NCI-H460 (cell line): ENCODE results near the gene CTTN. TPM values are rescaled to one million over a fixed set of nuclear protein-coding genes. Genes with fewer than 3 reads are reported as not detected.

Experiments used
- DNase-seq: peaks from one replicate; pipeline ENCODE4 v3.0.0-alpha.2; 2016; ENCODE audit warnings: low read depth; ENCODE audit errors: extremely low read depth
- total RNA-seq: library from RNA; depleted of rRNA; stranded (reverse); fragments of >200 nt; shearing (Covaris generic); gene quantifications from 2 replicates; pipeline ENCODE4 v1.2.3, GENCODE V29; 2014

CTTN gene
- total RNA-seq, 1 experiment from 2014 or later, result 67.7 TPM

- DNase-seq, result peak; percentile 21
Measured at GRCh38 chr11:70471254-70471653, 72.9 kb downstream of the CTTN start.

GRCh38 chr11:70472240-70472639, 73.9 kb downstream of the CTTN start:
- no peak for DNase-seq

DNA sequence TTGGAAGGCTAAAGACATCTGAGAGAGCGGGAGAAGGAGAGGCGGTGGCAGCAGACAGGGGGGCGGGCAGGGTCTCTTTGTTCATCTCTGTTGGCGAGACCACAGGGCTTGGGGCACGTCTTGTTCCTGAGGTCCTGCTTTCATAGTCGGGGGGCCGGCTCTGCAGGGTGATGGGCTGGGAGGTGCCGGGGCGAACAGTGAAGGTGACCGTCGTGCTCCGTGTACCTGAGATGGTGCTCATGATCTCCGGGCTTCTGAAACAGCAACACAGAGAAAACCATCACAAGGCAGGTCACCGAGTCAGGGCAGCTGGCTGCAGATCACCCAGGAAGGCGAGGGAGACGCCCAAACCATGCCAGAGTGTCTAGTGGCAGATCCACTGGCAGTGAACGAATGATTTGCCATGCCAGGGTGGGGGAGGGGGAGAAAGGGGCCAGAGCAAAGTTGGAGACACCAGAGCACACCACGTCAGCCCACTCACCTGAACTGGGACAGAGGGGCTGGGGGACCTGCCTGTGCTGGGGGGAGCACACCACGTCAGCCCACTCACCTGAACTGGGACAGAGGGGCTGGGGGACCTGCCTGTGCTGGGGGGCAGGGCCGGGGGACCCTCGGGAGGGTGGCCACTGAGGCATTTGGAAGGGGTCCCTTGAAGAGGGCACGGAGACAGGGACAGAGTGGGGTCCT, 75.0 kb downstream of the CTTN start:
- DNase-seq, result no peak

GRCh38 chr11:70473873-70474690, 75.8 kb downstream of the CTTN start:
- no peak for DNase-seq

GRCh38 chr11:70474710-70475109, 76.4 kb downstream of the CTTN start:
- DNase-seq, result no peak

DNA sequence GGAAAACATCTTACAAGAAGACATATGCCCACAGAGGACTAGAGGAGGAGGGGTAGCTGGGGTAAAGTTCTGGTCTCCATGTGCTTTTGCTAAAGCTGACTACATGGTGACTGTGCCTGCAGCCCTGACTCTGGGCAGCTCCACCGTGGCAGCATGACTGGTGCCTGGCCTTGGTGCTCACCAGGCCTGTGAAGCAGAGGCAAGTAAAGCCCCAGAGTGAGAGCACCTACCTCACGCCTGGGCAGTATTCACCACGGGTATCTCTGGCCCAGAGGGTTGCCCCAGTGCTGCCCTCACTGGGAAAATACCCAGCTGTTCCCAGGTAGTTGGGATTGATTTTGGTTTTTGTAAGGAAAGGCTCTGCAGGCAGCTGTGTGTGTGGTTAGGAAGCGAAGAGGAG, 78.3 kb downstream of the CTTN start:
- no peak for DNase-seq

GRCh38 chr11:70477176-70477575, 78.8 kb downstream of the CTTN start:
- no peak for DNase-seq

GRCh38 chr11:70477609-70478008, 79.3 kb downstream of the CTTN start:
- no peak for DNase-seq

DNA sequence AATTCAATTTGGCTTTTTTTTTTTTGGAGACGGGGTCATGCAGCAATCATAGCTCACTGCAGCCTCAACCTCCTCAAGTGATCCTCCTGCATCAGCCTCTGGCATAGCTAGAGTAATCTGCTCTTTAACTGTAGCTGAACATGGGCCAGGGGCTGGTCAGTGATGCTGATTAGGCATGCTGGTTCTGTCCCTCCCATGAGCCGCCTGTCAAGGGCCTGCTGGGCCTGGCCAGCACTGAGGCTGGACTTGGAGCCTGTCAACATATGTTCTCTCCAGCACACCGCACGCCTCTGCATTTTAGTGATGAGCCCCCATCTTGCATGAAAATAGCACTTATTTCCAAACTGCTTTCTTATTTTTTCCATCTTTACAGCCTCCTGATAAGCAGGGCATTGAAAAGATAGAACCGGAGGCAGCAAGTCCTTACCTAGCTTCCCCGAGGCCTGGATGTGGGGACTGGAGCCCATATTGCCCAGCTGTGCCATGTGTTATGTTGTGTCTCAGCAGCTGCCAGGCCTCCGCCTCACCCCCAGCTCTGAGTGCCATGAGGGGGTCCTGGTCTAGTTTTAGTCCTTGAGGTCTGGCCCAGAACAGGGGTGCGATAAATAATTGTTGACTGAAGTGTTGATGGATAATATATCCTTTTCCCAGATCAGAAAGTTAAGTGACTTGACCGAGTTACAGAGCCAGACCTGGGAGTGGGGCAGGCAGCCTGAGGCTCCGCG, 80.0 kb downstream of the CTTN start:
- DNase-seq, result no peak

- no peak for DNase-seq
Measured at GRCh38 chr11:70480711-70481110, 82.4 kb downstream of the CTTN start.

DNA sequence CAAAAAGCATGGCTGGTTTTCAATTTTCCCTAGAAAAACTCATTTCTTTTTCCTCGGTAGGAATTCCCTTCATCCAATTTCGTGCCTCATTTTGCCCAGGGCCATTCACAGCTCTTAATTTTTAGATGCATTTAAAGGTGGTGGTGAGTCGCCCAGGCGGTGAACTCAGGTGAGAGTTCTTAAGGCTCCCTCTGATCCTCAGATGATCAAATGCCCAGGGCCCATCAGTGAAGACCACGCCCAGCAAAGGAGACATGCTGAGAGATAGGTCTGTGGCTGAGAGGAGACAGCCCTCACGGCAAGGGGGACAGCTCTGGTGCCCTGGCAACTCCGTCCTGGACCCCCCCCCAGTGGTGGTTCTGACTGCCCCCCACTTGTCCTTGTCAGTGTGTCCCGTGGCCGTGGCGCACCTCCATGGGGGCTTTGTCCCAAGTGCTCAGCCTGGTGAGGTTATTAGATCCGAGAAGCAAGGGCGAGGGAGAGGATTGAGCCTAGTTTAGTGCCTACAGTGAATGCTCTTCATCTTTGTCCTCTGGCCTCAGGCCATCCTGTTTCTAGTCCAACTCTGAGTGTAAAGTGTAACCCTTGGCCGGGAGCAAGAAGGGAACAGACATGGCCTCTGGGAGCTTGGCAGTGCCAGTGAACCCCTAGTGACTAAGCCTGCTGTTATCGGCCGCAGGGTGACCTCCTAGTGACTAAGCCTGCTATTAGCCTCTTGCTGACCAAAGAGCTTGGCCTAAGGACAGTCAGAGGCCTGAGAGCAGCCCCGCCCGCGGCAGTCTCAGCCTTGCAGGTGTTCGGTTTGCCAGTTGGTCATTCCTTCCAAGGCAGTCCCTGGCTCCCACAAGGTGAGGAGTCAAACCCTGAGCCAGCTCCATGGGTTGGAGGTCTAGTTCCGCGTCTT, 83.5 kb downstream of the CTTN start:
- no peak for DNase-seq

DNA sequence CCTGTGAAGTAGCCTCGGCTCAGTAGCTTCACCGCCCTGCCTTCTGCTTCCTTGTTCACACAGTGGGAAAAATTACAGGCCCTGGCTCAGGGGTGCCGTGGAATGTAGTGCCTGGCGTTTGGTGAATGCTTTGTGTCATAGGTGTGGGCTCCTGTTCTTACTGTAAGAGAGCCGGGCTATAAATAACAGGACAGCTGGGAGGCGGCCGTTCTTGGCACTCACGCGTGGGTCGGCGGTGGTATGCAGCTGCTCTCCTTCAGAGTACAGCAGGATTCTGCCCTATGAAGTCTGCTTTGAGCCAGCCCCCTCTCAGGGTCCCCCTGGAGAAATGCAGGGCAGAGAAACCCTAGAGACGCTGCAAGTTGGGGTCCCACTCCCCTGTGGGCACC, 84.2 kb downstream of the CTTN start:
- no peak for DNase-seq

DNA sequence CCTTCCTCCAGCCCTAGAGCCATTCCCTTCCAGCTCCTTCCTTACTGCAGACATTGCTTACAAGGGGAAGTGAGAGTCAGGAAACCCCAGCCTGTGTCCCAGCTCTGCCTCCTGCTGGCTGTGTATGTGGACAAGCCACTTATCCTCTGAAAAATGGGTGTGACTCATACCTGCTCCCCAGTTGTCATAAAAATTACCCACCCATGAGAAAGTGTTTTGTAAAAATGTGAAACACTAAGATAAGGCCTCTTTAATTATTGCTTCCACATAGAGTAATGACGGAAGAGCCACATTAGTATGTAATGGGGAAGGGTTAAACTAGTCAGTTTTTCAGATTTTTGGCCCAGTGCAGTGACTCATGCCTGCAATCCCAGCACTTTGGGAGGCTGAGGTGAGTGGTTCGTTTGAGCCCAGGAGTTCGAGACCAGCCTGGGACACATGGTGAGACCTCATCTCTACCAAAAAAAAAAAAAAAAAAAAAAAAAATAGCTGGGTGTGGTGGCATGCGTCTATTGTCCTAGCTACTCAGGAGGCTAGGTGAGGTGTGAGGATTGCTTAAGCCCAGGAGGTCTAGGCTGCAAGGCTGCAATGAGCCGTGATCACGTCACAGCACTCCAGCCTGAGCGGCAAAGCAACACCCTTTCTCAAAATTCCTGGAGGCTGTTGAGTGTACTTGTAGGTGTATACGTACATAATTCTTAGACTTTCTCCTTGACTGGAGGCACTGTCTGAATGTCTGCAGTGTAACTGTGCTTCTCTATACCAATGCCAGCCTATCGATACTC, 84.9 kb downstream of the CTTN start:
- DNase-seq, result no peak

- no peak for DNase-seq
Measured at GRCh38 chr11:70483917-70484316, 85.6 kb downstream of the CTTN start.

DNA sequence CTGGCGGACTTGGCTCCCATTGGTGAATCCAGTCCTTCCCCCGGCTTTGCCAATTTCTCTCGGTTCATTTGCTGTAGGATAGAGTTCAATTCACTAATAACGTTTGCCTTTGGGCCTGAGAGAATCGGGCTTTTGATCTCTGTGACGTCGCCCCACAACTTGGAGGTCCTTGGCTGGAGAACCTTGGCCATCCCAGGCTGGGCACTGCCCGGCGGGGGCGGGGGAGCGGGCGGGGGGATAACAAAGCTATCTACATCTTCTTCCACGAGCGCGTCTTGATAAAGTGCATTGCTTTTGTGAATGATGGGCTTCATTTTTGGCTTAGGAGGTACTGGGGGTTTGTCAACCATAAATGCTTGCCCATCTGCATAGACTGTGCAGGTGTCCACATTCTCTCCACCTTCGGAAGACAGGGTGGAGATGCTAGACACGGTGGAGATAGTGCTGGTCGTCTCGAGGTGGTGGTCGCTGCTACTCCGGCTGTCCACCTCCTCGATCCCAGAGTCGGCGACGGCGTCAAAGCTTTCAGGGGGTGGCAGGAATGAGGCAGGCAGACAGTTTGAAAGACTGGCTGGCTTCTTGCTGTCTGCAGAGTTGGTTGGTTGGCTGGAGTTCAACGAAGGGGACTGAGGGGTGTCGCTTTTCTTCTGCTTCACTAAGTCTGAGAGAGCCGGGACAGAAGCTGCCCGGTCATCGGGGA, 87.1 kb downstream of the CTTN start:
- no peak for DNase-seq

GRCh38 chr11:70486026-70486415, 87.7 kb downstream of the CTTN start:
- DNase-seq, result no peak
